GM13977 (cell line): ENCODE data around the gene CCDC175.
A peak's percentile ranks its signal among the peaks of the same experiment; 100 is the strongest.

ENCODE experiments used
- DNase-seq: peaks from one replicate; pipeline ENCODE4 v3.0.0; 2012; ENCODE audit warnings: low spot score
- CTCF ChIP-seq: IDR thresholded peaks from 2 replicates; pipeline ENCODE4 v1.5.1; 2012; ENCODE audit warnings: mild to moderate bottlenecking, control low read depth; ENCODE audit not compliant: insufficient read depth; ENCODE audit errors: extremely low read depth, missing control alignments
- in situ Hi-C: fragments of 300-500 bp; cut with MboI; formaldehyde crosslinking; loops from one replicate; pipeline ENCODE4 v1.12.0; 2022; ENCODE audit warnings: low sequenced_read_pairs, low pct_unique_long_range_greater_than_20kb, mixed read lengths, inconsistent platforms; ENCODE audit not compliant: unreplicated experiment

Gene CCDC175

GRCh38 chr14:59509101-59509500 is 67.5 kb downstream of the CCDC175 start:
- DNase-seq, result no peak
- TF ChIP-seq CTCF, result no peak
- in situ Hi-C loops, result no loop called here

DNA sequence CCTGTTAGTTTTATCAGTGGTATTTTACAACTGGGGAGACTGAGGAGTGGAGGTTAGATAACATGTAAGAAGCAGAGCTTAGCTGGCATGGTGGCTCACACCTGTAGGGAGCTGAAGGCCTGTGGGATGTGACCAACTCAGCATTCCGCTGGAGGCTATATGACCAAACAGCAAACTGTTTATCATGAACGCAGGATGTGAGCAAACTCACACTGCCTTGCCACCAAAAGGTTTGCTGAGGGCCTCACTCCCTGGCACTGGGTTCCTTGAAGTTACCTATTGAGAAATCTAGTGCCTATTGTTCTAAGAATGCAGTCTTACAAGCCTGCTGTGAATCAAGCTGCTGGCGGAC is 68.9 kb downstream of the CCDC175 start:
- in situ Hi-C loops, result no loop called here
- TF ChIP-seq CTCF, result no peak
- DNase-seq, result no peak

GRCh38 chr14:59507063-59507751 is 69.4 kb downstream of the CCDC175 start:
- peak; percentile 32 for DNase-seq
- peak; percentile 89 for TF ChIP-seq CTCF
- in situ Hi-C loops, result no loop called here

DNA sequence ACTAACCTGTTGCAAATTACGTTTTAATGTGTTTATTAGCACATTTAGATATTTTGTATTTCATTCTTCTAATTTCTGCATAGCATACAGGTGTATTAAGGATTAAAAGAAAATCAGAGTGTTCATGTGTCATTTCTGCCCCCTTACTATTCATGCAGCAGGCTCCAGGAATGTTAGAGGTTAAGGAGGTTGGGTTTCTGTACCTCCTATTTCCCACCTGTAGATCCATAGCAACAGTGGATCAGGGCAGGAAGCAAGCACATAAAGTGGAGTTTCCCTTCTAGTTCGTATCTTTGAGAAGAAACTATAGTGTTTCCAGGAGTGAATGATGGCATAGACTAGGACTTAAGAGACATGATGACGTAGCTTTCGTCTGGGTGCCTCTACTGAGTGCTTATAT is 73.4 kb downstream of the CCDC175 start:
- in situ Hi-C loops, result no loop called here
- DNase-seq, result no peak
- TF ChIP-seq CTCF, result no peak

DNA sequence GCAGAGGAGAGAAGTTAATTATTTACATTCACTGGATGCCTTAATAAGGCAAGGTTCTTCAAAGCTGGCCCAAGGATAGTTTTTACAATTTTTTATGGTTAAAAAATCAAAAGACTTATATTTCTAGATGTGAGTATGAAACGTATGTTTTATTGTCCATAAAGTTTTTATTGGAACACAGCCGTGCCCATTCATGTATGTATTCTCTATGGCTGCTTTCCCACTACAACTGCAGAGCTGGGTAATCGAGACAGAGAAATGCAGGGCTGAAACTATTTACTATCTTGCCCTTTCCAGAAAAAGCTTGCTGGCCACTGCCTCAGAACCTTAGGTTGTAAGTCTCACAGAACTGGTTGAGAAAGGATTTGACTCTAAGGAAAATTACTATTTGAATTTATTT is 75.9 kb downstream of the CCDC175 start:
- in situ Hi-C loops, result no loop called here
- TF ChIP-seq CTCF, result no peak

DNA sequence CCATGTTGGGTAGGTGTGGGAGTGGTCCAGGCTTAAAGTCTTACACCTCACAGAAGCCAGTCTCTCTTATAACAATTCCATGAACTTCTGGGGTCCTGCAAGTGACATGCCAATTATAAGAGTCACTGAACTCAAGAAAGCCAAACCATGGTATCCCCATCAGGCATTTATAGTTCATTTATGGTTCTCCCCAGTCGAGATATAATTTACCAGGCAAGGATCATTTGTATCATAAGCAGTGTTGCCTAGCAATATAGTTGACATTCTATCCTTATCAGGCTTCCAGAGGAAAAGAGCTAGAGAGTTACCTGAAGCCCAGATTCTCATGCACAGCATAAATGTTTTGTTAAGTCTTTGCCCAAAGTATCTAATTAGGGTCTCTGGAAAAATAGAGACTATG is 84.2 kb downstream of the CCDC175 start:
- in situ Hi-C loops, result no loop called here
- DNase-seq, result no peak

More for the DNA sequence above, 75.9 kb downstream of the CCDC175 start:
- DNase-seq, result no peak

More for the DNA sequence above, 84.2 kb downstream of the CCDC175 start:
- TF ChIP-seq CTCF, result no peak
